Retinal pigment epithelial cell (primary cell): Measurements from ENCODE around the gene CEP104.

ENCODE experiments used
- DNase-seq: peaks from one replicate; pipeline ENCODE4 v3.0.0-alpha.2; 2010; ENCODE audit warnings: low read depth
- H3K4me3 ChIP-seq: 2 replicates; pipeline ENCODE4 v1.5.1; 2011; ENCODE audit warnings: mild to moderate bottlenecking, low read length, control low read depth, moderate library complexity
- CTCF ChIP-seq: conservative IDR thresholded peaks from 2 replicates; pipeline ENCODE4 v1.5.1; 2011; ENCODE audit warnings: low read depth, low read length, control low read depth, inconsistent platforms

Gene CEP104

GRCh38 chr1:3879787-3880428, 22.9 kb upstream of the CEP104 start:
- no peak for DNase-seq
- H3K4me3 ChIP-seq = no peak overlapping the region
- no peak for TF ChIP-seq CTCF

- TF ChIP-seq CTCF = no peak
- DNase-seq = no peak
- H3K4me3 ChIP-seq = no peak overlapping the region
Observed at GRCh38 chr1:3879099-3879498, 22.1 kb upstream of the CEP104 start.

- no peak overlapping the region for H3K4me3 ChIP-seq
- no peak for TF ChIP-seq CTCF
- no peak for DNase-seq
Observed at GRCh38 chr1:3876716-3877115, 19.7 kb upstream of the CEP104 start.

- DNase-seq = no peak
- no peak for TF ChIP-seq CTCF
Observed at GRCh38 chr1:3874736-3875135, 17.7 kb upstream of the CEP104 start.

GRCh38 chr1:3872546-3872945, 15.5 kb upstream of the CEP104 start:
- H3K4me3 ChIP-seq = no peak overlapping the region
- no peak for DNase-seq
- no peak for TF ChIP-seq CTCF

More at GRCh38 chr1:3874736-3875135, 17.7 kb upstream of the CEP104 start:
- no peak overlapping the region for H3K4me3 ChIP-seq

GRCh38 chr1:3871451-3871805, 14.4 kb upstream of the CEP104 start:
- no peak overlapping the region for H3K4me3 ChIP-seq
- DNase-seq = no peak
- no peak for TF ChIP-seq CTCF

GRCh38 chr1:3869751-3870301, 12.8 kb upstream of the CEP104 start:
- no peak for DNase-seq
- TF ChIP-seq CTCF = no peak
- H3K4me3 ChIP-seq = no peak overlapping the region
